Measurements from ENCODE around the gene GRIA4. TPM values are rescaled to one million over a fixed set of nuclear protein-coding genes. Genes with fewer than 3 reads are reported as not detected.

Gene GRIA4
- total and polyA plus RNA-seq, 4 donors, result not detected

DNA sequence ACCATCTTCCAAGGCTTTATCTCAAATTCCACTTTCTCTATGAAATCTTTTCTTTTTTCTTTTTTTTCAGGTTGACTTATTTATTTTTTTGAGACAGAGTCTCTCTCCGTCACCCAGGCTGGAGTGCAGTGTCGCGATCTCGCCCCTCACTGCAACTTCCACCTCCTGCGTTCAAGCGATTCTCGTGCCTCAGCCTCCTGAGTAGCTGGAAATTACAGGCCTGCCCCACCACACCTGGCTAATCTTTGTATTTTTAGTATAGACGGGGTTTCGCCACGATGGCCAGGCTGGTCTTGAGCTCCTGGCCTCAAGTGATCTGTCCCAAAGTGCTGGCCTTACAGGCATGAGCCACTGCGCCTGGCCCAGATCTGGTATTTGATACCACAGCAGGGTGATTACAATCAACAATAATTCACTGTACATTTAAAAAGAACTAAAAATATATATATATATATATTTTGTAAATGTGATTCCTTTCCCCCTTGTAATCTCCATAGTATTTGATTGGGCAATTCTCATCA, 290.7 kb downstream of the GRIA4 start:
- TF ChIP-seq TAF1 (conservative IDR thresholded peaks at IDR 0.05), result no peak
- no peak for TF ChIP-seq FOXA2 (IDR thresholded peaks at IDR 0.05)
- no peak for TF ChIP-seq HNF4A (conservative IDR thresholded peaks at IDR 0.05)
- TF ChIP-seq CTCF (IDR thresholded peaks at IDR 0.05; ENCODE audit: low read depth, low read length, missing input control), result no peak
- no peak for TF ChIP-seq JUND (IDR thresholded peaks at IDR 0.05)

GRCh38 chr11:105903113-105903512, 293.2 kb downstream of the GRIA4 start:
- Histone ChIP-seq H3K9me3 (ENCODE audit: control insufficient read depth in 4 of 4, low read length in 3 of 4) (no peaks in the 10 kb centered on the region), H3K4me3 (ENCODE audit: low read depth in 1 of 3, low read length in 3 of 3) (no peak overlapping the region), H3K9ac (ENCODE audit: low read depth in 1 of 2, low read length in 2 of 2) (no peak overlapping the region), H3K27ac (ENCODE audit: low read depth in 1 of 2, low read length in 2 of 2) (no peak overlapping the region), H3K36me3 (ENCODE audit: control insufficient read depth in 4 of 4, insufficient read depth in 3 of 4, low read depth in 1 of 4, low read length in 3 of 4) (no peaks in the 10 kb centered on the region), H3K4me1 (ENCODE audit: control insufficient read depth in 4 of 4, insufficient read depth in 4 of 4, low read length in 3 of 4) (no peaks in the 10 kb centered on the region), H3K27me3 (ENCODE audit: control insufficient read depth in 4 of 4, insufficient read depth in 4 of 4, low read length in 3 of 4) (peaks cover 0 to 2% (median 0%) of the 10 kb centered on the region in 4 donors)
- no peak for TF ChIP-seq REST (IDR thresholded peaks at IDR 0.05)
- TF ChIP-seq, protein P1, sequence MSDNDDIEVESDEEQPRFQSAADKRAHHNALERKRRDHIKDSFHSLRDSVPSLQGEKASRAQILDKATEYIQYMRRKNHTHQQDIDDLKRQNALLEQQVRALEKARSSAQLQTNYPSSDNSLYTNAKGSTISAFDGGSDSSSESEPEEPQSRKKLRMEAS (IDR thresholded peaks at IDR 0.05), result no peak
- no peak for TF ChIP-seq EGR1 (IDR thresholded peaks at IDR 0.05; ENCODE audit: low read depth in 2 of 2)
- TF ChIP-seq RXRA (IDR thresholded peaks at IDR 0.05), result no peak
- TF ChIP-seq SP1 (IDR thresholded peaks at IDR 0.05), result no peak
- TF ChIP-seq JUND (IDR thresholded peaks at IDR 0.05), result no peak
- no peak for TF ChIP-seq ZBTB33 (IDR thresholded peaks at IDR 0.05)
- no peak for TF ChIP-seq NR2F2 (IDR thresholded peaks at IDR 0.05)
- TF ChIP-seq ATF3 (IDR thresholded peaks at IDR 0.05), result no peak
- DNase-seq (ENCODE audit: low spot score), result no peak
- 45% methylated on average over 2 of the region's 2 CpGs for WGBS

More for the DNA sequence above, 290.7 kb downstream of the GRIA4 start:
- Histone ChIP-seq H3K4me3 (ENCODE audit: low read depth in 1 of 3, low read length in 3 of 3) (no peak overlapping the region), H3K27ac (ENCODE audit: low read depth in 1 of 2, low read length in 2 of 2) (no peak overlapping the region), H3K9me3 (ENCODE audit: control insufficient read depth in 4 of 4, low read length in 3 of 4) (no peaks in the 10 kb centered on the region), H3K4me1 (ENCODE audit: control insufficient read depth in 4 of 4, insufficient read depth in 4 of 4, low read length in 3 of 4) (no peaks in the 10 kb centered on the region), H3K36me3 (ENCODE audit: control insufficient read depth in 4 of 4, insufficient read depth in 3 of 4, low read depth in 1 of 4, low read length in 3 of 4) (no peaks in the 10 kb centered on the region), H3K9ac (ENCODE audit: low read depth in 1 of 2, low read length in 2 of 2) (no peak overlapping the region), H3K27me3 (ENCODE audit: control insufficient read depth in 4 of 4, insufficient read depth in 4 of 4, low read length in 3 of 4) (no peaks in the 10 kb centered on the region)
- DNase-seq (ENCODE audit: low spot score), result no peak
- 89% methylated on average over 11 of the region's 11 CpGs for WGBS

All from liver (tissue), 9 donors.